ENCODE measurements around the gene CCND1.

GRCh38 chr11:69646493-69647389 lies 5.8 kb downstream of the CCND1 start:
- TF ChIP-seq CTCF (IDR thresholded peaks at IDR 0.05) (no peak), POLR2A (IDR thresholded peaks at IDR 0.05) (no peak)
